Stimulated activated CD8-positive, alpha-beta memory T cell treated with anti-CD3 and anti-CD28 coated beads, Interleukin-7, amount 100 ng/mL, for 4 hours (primary cell): Measurements from ENCODE around the gene HECTD1.
"Not testable (repeated sequence)": the region's sequence is repeated elsewhere in the genome, so short reads cannot be mapped to it uniquely, and the experiment has no call there.

ENCODE experiments used
- DNase-seq, 2 donors: peaks; one replicate each; pipeline ENCODE4 v3.0.0-alpha.2; 2020; ENCODE audit warnings: low read depth in 2 of 2

The HECTD1 gene

DNA sequence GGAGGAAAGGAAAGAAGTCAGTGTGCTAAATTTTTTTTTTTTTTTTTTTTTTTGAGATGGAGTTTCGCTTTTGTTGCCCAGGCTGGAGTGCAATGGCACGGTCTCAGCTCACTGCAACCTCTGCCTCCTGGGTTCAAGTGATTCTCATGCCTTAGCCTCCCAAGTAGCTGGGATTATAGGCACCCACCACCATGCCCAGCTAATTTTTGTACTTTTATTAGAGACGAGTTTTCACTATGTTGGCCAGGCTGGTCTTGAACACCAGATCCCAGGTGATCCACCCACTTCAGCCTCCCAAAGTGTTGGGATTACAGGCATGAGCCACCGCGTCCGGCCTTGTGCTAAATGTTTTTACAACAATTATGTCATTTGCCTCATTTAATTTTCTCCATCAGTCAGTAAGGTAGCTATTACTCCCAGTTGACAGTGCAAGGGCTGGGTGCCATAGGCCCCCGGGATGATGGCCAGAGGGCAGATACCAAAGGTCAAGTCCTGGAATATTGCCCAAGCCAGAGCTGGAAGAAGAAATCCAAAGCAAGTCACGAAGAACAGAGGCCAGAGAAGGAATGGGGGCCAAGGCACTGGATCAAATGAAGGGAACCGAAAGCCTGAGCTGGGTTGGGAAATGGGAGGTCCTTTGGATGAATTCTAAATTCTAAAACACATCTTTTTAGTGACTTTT, 154.5 kb downstream of the HECTD1 start:
- not testable (repeated sequence) for DNase-seq

DNA sequence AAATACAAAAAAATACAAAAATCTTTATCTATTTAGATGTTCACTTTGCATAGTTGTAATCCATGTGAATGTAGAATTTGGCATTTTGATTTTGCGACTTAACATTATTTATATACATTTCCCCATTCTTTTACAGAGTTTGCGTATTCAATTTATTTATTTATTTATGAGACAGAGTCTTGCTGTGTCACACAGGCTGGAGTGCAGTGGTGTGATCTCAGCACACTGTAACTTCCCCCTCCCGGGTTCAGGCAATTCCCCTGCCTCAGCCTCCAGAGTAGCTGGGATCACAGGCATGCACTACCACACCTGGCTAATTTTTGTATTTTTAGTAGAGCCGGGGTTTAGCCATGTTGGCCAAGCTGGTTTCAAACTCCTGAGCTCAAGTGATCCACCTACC, 156.1 kb downstream of the HECTD1 start:
- DNase-seq = no peak

DNA sequence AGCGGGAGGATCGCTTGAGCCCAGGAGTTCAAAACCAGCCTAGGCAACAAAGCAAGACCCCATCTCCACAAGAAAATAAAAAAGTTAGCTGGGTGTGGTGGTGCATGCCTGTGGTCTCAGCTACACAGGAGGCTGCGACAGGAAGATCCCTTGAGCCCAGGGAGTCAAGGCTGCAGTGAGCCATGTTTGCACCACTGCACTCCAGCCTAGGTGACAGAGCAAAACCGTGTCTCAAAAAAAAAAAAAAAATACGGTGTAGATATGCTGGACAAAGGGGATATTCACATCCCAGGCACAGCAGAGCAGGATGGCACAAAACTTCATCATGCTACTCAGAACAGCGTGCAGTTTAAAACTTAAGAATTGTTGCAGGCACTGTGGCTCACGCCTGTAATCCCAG, 156.6 kb downstream of the HECTD1 start:
- no peak for DNase-seq
